ENCODE measurements around the gene OLR1. TPM values are rescaled to one million over a fixed set of nuclear protein-coding genes. Genes with fewer than 3 reads are reported as not detected.

OLR1 gene
- total RNA-seq, 1 experiment from 2014 or later: 0.12 TPM

- Histone ChIP-seq H3K27ac (ENCODE audit: low read depth, low read length) (no peak overlapping the region), H3K4me1 (ENCODE audit: control insufficient read depth in 1 of 2, insufficient read depth in 2 of 2, low read length in 2 of 2) (no peaks in the 10 kb centered on the region), H3K4me2 (ENCODE audit: low read length) (no peak overlapping the region), H2AFZ (ENCODE audit: low read depth, low read length, poor library complexity, severe bottlenecking) (no peak overlapping the region), H3K9me2 (ENCODE audit: insufficient read depth) (no peaks in the 10 kb centered on the region), H3K9me3 (ENCODE audit: control insufficient read depth in 1 of 2, insufficient read depth in 1 of 2, low read depth in 1 of 2, low read length in 2 of 2) (no peaks in the 10 kb centered on the region), H4K20me1 (ENCODE audit: insufficient read depth) (no peaks in the 10 kb centered on the region), H3K79me2 (ENCODE audit: insufficient read depth, low read length) (no peaks in the 10 kb centered on the region), H3K4me3 (replicated peaks in 1 of 2; ENCODE audit: low read depth in 1 of 2, low read length in 2 of 2) (no peak overlapping the region), H3K36me3 (ENCODE audit: control insufficient read depth in 1 of 2, insufficient read depth in 2 of 2, low read length in 2 of 2) (no peaks in the 10 kb centered on the region), H3K9ac (ENCODE audit: low read length) (no peak overlapping the region), H3K27me3 (ENCODE audit: insufficient read depth, low read length) (no peaks in the 10 kb centered on the region)
- BruUV-seq (replicated peaks): no TSS peak
- intact Hi-C loops (cut with micrococcal nuclease): no loop called here
- no peak for DNase-seq (ENCODE audit: low read depth, low spot score)
- RAD21 ChIA-PET (ENCODE audit: low non-redundant PET in 1 of 2, low total read pairs in 2 of 2, uncharacterized antibody in 2 of 2, unreplicated experiment in 2 of 2): no interaction called here
- CTCF ChIA-PET: no interaction called here
- ATAC-seq: no peak
- TF ChIP-seq POLR2AphosphoS5 (IDR thresholded peaks at IDR 0.05; ENCODE audit: low read depth, low read length) (no peak), FOSL1 (IDR thresholded peaks at IDR 0.05; ENCODE audit: low read depth) (no peak), SRF (IDR thresholded peaks at IDR 0.05; ENCODE audit: low read depth) (no peak)
- TF ChIP-seq, protein P1, sequence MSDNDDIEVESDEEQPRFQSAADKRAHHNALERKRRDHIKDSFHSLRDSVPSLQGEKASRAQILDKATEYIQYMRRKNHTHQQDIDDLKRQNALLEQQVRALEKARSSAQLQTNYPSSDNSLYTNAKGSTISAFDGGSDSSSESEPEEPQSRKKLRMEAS (IDR thresholded peaks at IDR 0.05): no peak
- POLR2A ChIA-PET: interaction anchor here (1.1 kb wide), 1 partner anchor 53 kb away, joined by 3 read pairs; no protein-coding TSS in a partner anchor
These were observed 12.7 kb downstream of the OLR1 start for GRCh38 chr12:10159280-10159679.

- RAD21 ChIA-PET (ENCODE audit: low non-redundant PET in 1 of 2, low total read pairs in 2 of 2, uncharacterized antibody in 2 of 2, unreplicated experiment in 2 of 2): no interaction called here
- Histone ChIP-seq H3K4me2 (ENCODE audit: low read length) (no peak overlapping the region), H2AFZ (ENCODE audit: low read depth, low read length, poor library complexity, severe bottlenecking) (no peak overlapping the region), H3K4me1 (ENCODE audit: control insufficient read depth in 1 of 2, insufficient read depth in 2 of 2, low read length in 2 of 2) (peaks cover 0 to 4% of the 10 kb centered on the region in 2 experiments; a peak in 1 of 4 replicates), H3K9me2 (ENCODE audit: insufficient read depth) (no peaks in the 10 kb centered on the region), H3K79me2 (ENCODE audit: insufficient read depth, low read length) (no peaks in the 10 kb centered on the region), H4K20me1 (ENCODE audit: insufficient read depth) (no peaks in the 10 kb centered on the region), H3K9me3 (ENCODE audit: control insufficient read depth in 1 of 2, insufficient read depth in 1 of 2, low read depth in 1 of 2, low read length in 2 of 2) (no peaks in the 10 kb centered on the region), H3K9ac (ENCODE audit: low read length) (no peak overlapping the region), H3K27ac (ENCODE audit: low read depth, low read length) (no peak overlapping the region), H3K27me3 (ENCODE audit: insufficient read depth, low read length) (no peaks in the 10 kb centered on the region), H3K36me3 (ENCODE audit: control insufficient read depth in 1 of 2, insufficient read depth in 2 of 2, low read length in 2 of 2) (no peaks in the 10 kb centered on the region), H3K4me3 (replicated peaks in 1 of 2; ENCODE audit: low read depth in 1 of 2, low read length in 2 of 2) (no peak overlapping the region)
- no peak for DNase-seq (ENCODE audit: low read depth, low spot score)
- BruUV-seq (replicated peaks): no TSS peak
- CTCF ChIA-PET: no interaction called here
- no peak for ATAC-seq
- POLR2A ChIA-PET: no interaction called here
- intact Hi-C loops (cut with micrococcal nuclease): no loop called here
- TF ChIP-seq ZFX (IDR thresholded peaks at IDR 0.05) (no peak), POLR2A (IDR thresholded peaks at IDR 0.05; ENCODE audit: borderline replicate concordance, extremely low read depth, insufficient read depth, insufficient read length) (no peak), FOSL1 (IDR thresholded peaks at IDR 0.05; ENCODE audit: low read depth) (no peak), TCF7L2 (IDR thresholded peaks at IDR 0.05; ENCODE audit: borderline replicate concordance, extremely low read depth, insufficient read depth, insufficient read length) (no peak), SP1 (IDR thresholded peaks at IDR 0.05; ENCODE audit: low read depth) (no peak), RAD21 (IDR thresholded peaks at IDR 0.05; ENCODE audit: low read depth) (no peak), CTCF (IDR thresholded peaks at IDR 0.05 in 2 of 3, conservative IDR thresholded peaks at IDR 0.05 in 1 of 3; ENCODE audit: borderline replicate concordance in 1 of 3, insufficient read depth in 1 of 3, low read depth in 2 of 3, low read length in 2 of 3) (no peak), YY1 (IDR thresholded peaks at IDR 0.05; ENCODE audit: extremely low read depth, insufficient replicate concordance, low read depth, low read length) (no peak)
- TF ChIP-seq, protein P2, sequence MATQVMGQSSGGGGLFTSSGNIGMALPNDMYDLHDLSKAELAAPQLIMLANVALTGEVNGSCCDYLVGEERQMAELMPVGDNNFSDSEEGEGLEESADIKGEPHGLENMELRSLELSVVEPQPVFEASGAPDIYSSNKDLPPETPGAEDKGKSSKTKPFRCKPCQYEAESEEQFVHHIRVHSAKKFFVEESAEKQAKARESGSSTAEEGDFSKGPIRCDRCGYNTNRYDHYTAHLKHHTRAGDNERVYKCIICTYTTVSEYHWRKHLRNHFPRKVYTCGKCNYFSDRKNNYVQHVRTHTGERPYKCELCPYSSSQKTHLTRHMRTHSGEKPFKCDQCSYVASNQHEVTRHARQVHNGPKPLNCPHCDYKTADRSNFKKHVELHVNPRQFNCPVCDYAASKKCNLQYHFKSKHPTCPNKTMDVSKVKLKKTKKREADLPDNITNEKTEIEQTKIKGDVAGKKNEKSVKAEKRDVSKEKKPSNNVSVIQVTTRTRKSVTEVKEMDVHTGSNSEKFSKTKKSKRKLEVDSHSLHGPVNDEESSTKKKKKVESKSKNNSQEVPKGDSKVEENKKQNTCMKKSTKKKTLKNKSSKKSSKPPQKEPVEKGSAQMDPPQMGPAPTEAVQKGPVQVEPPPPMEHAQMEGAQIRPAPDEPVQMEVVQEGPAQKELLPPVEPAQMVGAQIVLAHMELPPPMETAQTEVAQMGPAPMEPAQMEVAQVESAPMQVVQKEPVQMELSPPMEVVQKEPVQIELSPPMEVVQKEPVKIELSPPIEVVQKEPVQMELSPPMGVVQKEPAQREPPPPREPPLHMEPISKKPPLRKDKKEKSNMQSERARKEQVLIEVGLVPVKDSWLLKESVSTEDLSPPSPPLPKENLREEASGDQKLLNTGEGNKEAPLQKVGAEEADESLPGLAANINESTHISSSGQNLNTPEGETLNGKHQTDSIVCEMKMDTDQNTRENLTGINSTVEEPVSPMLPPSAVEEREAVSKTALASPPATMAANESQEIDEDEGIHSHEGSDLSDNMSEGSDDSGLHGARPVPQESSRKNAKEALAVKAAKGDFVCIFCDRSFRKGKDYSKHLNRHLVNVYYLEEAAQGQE (IDR thresholded peaks at IDR 0.05; ENCODE audit: low read depth): no peak
- TF ChIP-seq, protein P1 (IDR thresholded peaks at IDR 0.05): no peak
These were observed 13.5 kb downstream of the OLR1 start for GRCh38 chr12:10158406-10158805.

Measured in HCT116 (cell line).